Stimulated activated CD4-positive, alpha-beta T cell treated with anti-CD3 and anti-CD28 coated beads, Interleukin-15, amount 100 ng/mL, for 1 hour (primary cell): Measurements from ENCODE around the gene NPIPB6.
"Not testable (repeated sequence)": the region's sequence is repeated elsewhere in the genome, so short reads cannot be mapped to it uniquely, and the experiment has no call there.

Source experiments
- DNase-seq, 2 donors: peaks; one replicate each; pipeline ENCODE4 v3.0.0-alpha.2; 2020; ENCODE audit warnings: low read depth in 1 of 2, low spot score in 1 of 2

NPIPB6 gene

DNA sequence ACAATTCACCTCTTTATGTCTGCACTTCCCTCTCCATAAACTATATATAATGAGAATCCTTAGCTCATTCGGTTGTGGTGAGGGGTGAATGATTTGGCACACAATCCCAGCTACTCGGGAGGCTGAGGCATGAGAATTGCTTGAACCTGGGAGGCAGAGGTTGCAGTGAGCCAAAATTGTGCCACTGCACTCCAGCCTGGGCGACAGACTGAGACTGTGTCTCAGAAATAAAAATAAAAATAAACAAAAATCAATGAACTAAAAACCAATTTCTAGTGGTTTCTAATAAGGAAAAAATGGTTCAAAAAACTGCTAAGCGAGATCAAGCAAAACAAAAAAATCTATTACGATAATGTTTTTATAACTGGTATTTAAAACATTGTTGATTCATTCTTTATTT lies at the start of gene NPIPB6:
TSS of gene NPIPB6 (minus strand) at position 101 of the 400 bp plus-strand sequence. CDS start 686 bp downstream, outside the sequence.
- not testable (repeated sequence) for DNase-seq

DNA sequence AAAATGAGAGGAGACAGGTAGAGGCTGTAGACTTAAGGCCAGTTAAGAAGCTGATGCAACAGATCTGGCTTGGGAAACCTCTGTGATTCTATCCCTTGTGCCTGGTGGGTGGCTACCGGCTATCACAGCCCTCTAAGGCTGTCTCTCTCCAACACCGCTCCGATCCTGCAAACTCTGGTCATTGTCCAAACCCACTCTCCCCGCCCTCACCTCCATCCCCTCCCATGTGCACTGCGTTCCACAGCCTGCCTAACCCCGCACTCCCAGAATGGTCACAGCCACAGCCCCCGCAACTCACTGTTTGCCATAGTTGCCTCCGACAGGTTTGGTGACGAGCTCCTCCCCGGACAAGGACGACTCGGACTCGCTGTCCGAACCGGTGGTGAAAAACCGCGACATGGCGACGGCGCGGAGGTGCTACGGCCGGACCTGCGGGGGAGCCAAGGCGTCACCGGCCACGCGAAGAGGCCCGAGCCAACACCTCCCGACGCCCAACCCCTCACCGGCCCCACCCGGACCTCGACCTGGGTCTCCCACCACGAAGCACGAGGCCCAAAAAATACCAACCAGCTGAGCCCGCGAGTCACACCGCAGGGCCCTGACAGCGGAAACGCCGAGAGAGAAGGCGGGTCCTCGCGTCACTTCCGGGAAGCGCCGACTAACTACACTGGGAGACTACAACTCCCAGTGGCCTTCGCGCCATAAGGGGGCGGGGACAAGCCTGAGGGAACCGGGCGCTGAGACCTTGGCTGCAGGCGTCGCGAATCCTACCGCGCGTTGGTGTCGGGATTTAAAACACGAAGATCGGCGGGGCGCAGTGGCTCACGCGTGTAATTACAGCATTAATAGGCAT lies 40.1 kb upstream of the NPIPB6 start, which contains the start of gene EIF3CL:
TSS of gene EIF3CL (minus strand) at position 622 of the 853 bp plus-strand sequence. CDS start at position 399, 223 bp downstream.
- DNase-seq, result not testable (repeated sequence)

DNA sequence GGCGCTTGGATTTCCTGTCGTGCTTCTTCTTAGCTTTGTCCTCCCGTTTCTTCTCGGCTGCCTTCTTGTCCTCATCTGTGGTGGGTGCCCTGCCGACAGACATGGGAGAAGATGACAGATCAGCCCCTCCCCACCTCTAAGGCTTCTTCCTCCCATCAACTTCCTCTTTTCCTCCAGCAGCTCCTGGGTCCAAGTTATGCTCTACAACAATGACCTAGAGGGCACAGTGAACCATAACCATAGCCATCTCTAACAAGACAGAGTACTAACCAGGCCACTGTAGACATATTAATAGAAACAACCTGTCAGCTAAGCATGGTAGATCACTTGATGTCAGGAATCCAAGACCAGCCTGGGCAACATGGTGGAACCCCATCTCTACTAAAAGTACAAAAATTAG lies 28.7 kb upstream of the NPIPB6 start:
- DNase-seq, result not testable (repeated sequence)

DNA sequence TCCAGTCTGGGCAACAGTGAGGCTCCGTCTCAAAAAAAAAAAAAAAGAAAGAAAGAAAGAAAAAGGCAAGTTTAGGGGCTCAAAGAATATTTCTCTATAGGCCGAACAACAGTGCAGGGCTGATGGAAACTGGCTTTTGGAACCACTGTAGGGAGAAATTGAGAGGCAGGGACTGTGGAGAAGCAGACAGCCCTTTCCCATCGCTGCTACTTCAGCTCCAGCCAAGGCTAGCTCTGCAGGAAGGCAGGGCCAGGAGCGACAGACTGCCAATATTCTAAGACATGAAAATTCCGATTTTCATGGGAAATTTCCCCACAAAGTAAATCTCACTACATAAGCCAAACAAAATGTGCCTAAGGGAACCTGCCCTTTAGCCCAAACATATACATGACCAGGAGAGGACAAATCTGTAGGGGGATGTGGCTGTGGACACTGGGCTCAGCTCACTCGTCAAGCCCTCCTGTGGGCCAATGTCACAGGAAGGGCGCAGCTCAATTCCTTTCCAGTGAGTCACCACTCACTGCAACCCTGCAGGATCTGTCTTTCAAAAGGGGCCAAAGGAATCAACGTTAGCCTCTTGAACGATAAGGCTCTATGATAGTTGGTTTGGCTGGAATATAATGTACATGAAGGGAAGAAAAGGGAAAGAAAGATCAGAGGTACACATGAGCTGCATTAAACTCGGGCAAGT lies 19.0 kb upstream of the NPIPB6 start:
- not testable (repeated sequence) for DNase-seq

DNA sequence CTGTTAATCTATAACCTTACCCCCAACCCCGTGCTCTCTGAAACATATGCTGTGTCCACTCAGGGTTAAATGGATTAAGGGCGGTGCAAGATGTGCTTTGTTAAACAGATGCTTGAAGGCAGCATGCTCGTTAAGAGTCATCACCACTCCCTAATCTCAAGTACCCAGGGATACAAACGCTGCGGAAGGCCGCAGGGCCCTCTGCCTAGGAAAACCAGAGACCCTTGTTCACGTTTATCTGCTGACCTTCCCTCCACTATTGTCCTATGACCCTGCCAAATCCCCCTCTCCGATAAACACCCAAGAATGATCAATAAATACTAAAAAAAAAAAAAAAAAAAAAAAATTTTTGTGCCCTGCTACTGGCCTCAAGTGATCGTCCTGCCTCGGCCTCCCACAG lies 14.5 kb upstream of the NPIPB6 start:
- DNase-seq, result not testable (repeated sequence)

DNA sequence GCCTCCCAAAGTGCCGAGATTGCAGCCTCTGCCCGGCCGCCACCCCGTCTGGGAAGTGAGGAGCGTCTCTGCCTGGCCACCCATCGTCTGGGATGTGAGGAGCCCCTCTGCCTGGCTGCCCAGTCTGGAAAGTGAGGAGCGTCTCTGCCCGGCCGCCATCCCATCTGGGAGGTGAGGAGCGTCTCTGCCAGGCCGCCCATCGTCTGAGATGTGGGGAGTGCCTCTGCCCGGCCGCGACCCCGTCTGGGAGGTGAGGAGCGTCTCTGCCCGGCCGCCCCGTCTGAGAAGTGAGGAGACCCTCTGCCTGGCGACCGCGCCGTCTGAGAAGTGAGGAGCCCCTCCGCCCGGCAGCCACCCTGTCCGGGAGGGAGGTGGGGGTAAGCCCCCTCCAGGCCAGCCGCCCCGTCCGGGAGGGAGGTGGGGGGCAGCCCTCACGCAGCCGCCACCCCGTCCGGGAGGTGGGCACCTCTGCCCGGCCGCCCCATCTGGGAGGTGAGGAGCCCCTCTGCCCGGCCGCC lies 13.9 kb upstream of the NPIPB6 start:
- not testable (repeated sequence) for DNase-seq

DNA sequence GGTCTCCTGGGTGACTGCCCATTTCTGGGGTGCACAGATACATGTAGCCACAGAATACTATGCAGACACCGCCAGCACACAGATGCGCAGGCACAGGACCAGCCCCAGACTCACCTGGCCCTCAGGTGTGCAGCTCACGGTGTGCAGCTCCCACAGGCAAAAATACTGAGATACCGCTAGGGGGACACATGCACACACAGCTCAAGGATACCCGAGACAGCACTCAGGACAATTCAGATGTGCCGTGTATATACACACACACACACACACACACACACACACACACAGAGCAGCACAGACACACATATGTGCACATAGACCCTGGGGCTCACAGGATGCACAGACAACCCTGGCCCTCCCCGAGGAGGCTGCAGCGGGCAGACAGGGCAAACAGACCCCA lies 11.8 kb upstream of the NPIPB6 start:
- DNase-seq, result not testable (repeated sequence)

DNA sequence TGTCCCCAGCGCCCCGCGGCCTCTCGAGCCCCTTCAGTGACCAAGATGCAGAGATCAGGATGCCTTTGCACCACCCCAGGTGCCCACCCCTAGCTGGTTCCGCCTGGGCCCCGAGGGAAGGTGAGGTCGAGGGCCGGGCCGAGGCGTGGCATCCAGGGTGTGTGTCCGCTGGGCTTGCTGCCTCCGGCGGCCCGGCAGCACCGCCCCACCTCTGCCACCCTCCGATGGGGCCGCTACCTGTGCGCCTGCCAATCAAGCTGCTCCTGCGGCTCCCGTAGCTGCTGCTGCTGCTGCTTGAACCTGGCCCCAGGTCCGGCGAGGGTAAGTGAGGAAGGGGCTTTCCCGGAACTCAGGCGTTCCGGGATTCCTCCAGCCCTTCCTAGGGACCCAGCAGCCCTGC lies 11.0 kb upstream of the NPIPB6 start:
- not testable (repeated sequence) for DNase-seq

DNA sequence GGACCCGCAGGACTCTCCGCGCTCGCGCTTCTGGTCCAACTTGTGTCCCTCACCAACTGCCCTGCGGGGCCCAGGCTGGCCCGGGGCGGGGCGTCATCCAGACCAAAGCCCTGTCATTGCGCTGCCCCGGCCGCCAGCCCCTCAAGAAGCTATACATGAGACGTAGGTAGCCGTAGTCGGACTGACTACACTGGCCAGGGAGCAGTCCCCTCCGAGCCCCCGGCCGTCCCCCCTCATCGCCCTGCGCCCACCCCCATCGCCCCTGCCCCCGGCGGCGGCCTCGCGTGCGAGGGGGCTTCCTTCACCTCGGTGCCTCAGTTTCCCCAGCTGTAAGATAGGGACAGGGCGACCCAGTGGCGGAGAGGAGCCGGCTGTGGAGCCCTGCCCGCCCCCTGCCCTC lies 4.6 kb upstream of the NPIPB6 start:
- not testable (repeated sequence) for DNase-seq

DNA sequence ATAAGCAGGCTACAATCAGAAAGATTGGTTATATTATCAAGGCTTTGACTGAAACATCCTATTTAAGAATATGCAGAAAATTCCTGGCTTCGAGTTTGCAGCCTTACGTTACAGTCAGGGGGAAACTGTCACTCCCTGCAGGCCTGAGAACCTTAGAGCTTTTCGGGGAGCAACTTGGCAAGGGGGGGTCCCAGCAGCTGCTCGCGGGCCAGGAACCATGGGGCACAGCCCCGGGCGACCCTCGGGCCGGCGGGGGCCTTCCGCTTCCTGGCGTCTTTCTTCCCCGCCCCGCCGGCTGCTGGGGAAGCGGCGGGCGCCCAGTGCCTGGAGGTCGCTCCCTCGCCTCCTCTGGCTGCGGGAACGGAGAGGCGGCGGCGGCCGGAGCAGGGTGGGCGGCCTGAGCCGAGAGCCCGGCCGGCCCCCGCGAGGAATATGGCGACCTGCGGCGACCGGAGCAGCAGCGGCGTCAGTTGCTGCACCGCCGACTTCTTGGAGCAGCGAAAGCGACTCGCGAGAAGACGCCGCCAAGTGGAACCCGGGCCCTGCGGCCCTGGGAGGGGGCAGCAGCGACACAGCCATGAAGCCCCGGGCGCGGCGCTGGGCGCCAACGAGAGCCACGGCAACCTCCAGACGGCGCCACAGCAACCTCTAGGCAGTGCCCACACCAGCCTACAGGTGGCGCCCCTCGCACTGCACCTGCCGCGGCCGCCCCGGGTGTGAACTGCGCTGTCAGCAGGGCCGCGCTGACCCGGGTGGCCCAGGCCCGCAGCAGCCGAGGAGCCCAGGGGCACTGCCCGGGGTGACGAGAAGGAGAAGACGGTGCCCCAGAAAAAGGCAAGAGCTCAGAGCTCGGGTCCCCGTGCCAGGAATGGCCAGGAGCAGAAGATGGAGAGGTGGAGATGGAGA lies 1.2 kb upstream of the NPIPB6 start:
- peak in 1 of 2 donors; percentile 5 for DNase-seq

DNA sequence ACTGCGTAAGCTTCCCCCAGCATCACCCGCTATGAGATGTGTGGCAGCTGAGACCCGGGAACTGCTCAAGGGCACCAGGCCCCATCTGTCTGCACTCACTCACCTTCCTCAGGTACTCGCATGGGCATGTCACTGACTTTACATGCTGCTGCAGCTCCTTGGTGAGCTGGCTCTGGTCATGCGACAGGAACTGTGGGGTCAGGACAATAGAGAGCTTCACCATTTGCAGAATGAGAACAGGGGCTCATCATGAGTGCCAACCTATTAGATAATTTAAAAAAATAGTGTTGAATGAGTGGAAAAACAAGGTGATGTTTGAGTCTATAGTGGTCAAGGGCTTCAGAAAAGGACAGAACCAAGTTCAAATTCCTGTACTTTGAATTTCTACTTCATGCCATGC lies 708 bp downstream of the NPIPB6 start:
- not testable (repeated sequence) for DNase-seq

DNA sequence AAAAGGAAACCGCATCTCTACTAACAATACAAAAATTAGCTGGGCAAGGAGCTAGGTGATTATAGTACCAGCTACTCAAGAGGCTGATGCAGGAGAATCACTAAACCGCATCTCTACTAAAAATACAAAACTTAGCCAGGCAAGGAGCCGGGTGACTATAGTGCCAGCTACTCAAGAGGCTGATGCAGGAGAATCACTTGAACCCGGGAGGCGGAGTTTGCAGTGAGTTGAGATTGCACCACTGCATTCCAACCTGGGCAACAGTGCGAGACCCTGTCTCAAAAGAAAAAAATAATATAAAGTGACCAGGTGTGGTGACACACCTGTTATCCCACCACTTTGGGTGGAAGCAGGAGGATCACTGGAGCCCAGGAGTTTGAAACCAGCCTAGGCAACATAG lies 25.1 kb downstream of the NPIPB6 start:
- DNase-seq, result not testable (repeated sequence)

DNA sequence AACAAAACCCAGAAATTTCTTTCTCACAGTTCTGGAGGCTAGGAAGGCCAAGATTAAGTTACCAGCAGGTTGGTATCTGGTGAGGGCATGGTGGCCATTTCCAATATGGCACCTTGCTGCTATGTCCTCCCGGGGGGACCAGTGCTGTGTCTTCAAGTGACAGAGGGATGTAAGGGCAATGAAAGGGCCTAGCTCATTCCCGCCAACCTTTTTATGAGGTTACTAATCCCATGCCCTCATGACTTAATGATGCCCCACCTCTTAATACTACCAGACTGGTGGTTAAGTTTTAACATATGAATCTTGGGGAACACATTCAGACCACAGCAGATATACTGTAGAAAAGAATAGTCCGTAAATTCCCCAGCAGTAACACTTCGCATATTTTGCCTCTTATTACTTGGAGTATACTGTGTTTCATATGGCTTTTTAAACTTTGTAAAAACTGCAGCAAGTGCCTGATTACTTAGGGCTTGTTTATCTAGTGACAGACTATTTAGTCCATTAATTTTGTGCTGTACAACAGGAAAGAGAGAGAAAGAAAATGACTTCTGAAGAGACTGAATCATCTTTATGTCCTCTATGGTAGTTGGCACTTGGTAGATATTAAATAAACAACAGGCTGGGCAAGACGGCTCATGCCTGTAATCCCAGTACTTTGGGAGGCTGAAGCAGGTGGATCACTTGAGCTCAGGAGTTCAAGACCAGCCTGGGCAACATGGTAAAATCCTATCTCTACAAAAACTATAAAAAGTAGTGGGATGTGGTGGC lies 26.2 kb downstream of the NPIPB6 start:
- not testable (repeated sequence) for DNase-seq

DNA sequence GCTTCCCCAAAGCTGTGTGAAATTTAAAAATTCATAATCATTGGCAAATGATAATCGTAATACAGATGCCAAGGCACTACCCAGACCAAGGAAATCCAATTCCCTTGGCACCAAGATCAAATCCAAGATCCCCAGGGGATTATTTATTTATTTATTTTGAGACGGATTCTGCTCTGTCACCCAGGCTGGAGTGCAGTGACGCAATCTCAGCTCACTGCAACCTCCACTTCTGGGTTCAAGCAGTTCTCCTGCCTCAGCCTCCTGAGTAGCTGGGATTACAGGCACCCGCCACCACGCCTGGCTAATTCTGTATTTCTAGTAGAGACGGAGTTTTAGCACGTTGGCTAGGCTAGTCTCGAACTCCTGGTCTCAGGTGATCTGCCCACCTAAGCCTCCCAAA lies 27.6 kb downstream of the NPIPB6 start:
- DNase-seq, result not testable (repeated sequence)

DNA sequence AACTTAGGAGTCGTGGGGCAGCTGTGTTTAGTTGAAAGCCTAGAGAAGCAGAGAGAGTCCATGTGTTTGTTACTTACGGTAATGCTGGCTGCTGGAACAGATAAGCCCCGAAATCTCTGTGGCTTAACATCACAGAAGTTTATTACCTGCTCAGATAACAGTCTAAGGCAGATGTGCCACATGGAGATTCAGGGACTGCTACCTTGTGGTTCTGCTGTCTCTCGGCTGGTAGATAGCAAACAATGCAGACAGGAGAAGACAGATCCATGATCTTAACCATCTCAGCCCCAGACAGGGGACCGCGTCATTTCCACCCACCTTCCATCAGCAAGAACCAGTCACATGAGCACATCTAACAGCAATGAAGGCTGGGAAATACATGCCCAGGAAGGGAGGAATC lies 30.7 kb downstream of the NPIPB6 start:
- not testable (repeated sequence) for DNase-seq

DNA sequence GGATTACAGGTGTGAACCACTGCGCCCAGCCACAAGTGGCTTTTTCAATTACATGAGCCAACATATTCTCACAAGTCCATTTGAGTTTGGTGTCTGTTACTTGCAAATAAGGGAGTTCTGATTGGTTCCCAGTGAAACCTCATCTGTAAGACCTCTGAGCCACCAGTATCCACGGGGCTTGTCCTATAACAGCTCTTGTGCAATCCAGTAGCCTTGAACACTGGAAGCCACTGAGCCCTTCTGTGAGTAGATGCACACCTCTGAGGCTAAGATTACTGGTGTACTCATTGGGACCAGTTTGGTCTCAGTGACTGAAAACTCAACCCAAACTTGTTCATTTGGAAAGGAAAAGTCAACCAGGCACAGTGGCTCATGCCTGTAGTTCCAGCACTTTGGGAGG lies 32.3 kb downstream of the NPIPB6 start:
- not testable (repeated sequence) for DNase-seq

DNA sequence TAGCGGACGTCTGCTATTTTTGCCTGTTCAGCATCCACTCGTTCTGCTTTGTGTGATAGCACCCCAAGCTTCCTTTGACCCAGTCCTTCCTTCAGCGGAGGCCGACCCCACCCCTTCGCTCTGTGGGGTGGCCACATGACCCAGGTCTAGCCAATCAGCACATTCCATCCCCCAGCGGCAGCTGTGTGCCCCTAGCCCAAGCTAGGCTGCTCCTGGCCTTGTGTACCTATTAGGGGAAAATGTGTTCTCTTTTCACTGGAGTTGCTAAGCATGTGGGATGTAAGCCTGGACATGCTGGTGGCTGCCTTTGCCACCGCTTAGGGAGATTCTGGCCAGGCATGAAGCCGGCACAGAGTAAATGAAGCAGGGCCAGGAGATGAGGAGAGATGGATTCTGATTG lies 33.1 kb downstream of the NPIPB6 start:
- not testable (repeated sequence) for DNase-seq

DNA sequence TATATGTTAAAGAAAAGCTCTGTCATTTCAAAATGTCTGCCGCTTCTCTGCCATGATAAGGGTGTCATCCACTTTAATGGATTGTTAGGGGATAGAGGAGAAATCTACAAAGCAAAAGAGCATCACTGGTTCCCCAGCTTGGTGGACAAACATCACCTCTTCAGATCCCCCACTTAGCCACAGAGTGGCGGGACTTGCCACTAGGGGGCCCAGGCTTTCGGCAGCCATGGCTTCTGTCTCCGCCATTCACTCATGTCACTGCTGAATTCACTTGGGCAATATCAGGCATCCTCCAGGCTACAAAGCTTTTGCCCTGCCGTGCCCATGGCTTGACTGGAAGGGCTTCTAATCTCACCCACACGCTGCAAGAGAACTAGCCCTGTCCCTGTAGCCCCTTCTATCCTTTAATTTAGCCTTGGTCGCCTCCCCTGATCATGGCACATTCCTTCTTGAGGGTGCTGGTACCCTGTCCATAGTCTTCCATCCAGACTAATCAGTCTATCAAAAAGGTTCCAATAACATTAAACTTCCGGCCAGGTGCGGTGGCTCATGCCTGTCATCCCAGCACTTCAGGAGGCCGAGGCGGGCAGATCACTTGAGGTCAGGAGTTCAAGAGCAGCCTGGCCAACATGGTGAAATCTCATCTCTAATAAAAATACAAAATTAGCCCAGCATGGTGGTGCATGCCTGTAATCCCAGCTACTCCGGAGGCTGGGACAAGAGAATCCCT lies 36.3 kb downstream of the NPIPB6 start:
- peak; percentile 27 to 58 for DNase-seq

DNA sequence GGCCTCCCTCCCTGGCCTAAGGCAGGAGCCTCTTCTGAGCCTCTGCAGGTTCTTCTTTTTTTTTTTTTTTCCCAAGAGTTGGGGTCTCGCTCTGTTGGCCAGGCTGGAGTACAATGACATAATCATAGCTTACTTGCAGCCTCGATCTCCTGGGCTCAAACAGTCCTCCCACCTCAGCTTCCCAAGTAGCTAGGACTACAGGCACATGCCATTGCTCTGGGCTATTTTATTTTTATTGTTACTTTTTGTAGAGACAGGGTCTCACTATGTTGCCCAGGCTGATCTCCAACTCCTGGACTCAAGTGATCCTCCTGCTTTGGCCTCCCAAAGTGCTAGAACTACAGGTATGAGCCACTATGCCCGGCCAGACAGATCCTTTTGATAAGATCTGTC lies 38.4 kb downstream of the NPIPB6 start:
- no peak for DNase-seq
